HepG2 (cell line): ENCODE results near the gene GATD1. TPM values are rescaled to one million over a fixed set of nuclear protein-coding genes. Genes with fewer than 3 reads are reported as not detected.

Source experiments
- CC2D1A ChIP-seq: sonication (generic); formaldehyde crosslinking; IDR thresholded peaks from 2 replicates; pipeline ENCODE4 v1.8.1; 2023; ENCODE audit warnings: mild to moderate bottlenecking, missing genetic modification reagents
- CREM ChIP-seq, 2 experiments: sonication (generic) in 1 of 2; formaldehyde crosslinking in 1 of 2; IDR thresholded peaks; 2 replicates each; pipeline versions ENCODE4 v1.4.0 to v1.6.1; 2016 to 2020; ENCODE audit warnings: antibody characterized with exemption in 1 of 2, mild to moderate bottlenecking in 1 of 2, missing genetic modification reagents in 1 of 2
- EEA1 ChIP-seq: sonication (generic); formaldehyde crosslinking; IDR thresholded peaks from 2 replicates; pipeline ENCODE4 v1.5.1; 2020; ENCODE audit warnings: mild to moderate bottlenecking, missing genetic modification reagents, borderline replicate concordance
- JUND ChIP-seq: sonication (generic); formaldehyde crosslinking; IDR thresholded peaks from 2 replicates; pipeline ENCODE4 v1.8.0; 2022; ENCODE audit warnings: mild to moderate bottlenecking, missing genetic modification reagents
- KAT2B ChIP-seq: fragments of 150-350 bp; IDR thresholded peaks from 2 replicates; pipeline ENCODE4 v1.6.1; 2014; ENCODE audit warnings: low read depth, low read length, borderline replicate concordance
- KDM5B ChIP-seq: sonication (generic); formaldehyde crosslinking; IDR thresholded peaks from 2 replicates; pipeline ENCODE4 v1.4.0; 2020; ENCODE audit warnings: missing genetic modification reagents, mild to moderate bottlenecking, borderline replicate concordance
- KLF6 ChIP-seq: IDR thresholded peaks from 2 replicates; pipeline ENCODE4 v1.8.0; 2016; ENCODE audit warnings: missing biosample characterization, missing genetic modification reagents
- LCORL ChIP-seq, 2 experiments: fragments of 450-650 bp in 1 of 2; sonication (generic) in 1 of 2; formaldehyde crosslinking in 1 of 2; IDR thresholded peaks; 2 replicates each; pipeline versions ENCODE4 v1.5.0 to v1.6.1; 2017 to 2020; ENCODE audit warnings: antibody characterized with exemption in 1 of 2, missing genetic modification reagents in 1 of 2
- MTF2 ChIP-seq: sonication (generic); formaldehyde crosslinking; IDR thresholded peaks from 2 replicates; pipeline ENCODE4 v1.5.0; 2020; ENCODE audit warnings: missing genetic modification reagents, borderline replicate concordance
- NFE2L1 ChIP-seq: sonication (generic); formaldehyde crosslinking; IDR thresholded peaks from 2 replicates; pipeline ENCODE4 v1.4.0; 2020; ENCODE audit warnings: missing genetic modification reagents, mild to moderate bottlenecking, borderline replicate concordance
- NFRKB ChIP-seq: fragments of 450-650 bp; IDR thresholded peaks from 2 replicates; pipeline ENCODE4 v1.6.1; 2017
- PAXIP1 ChIP-seq: sonication (generic); formaldehyde crosslinking; conservative IDR thresholded peaks from 2 replicates; pipeline ENCODE4 v1.4.0; 2020; ENCODE audit warnings: mild to moderate bottlenecking, missing genetic modification reagents, moderate library complexity
- SIX4 ChIP-seq: sonication (generic); formaldehyde crosslinking; IDR thresholded peaks from 2 replicates; pipeline ENCODE4 v1.4.0; 2020; ENCODE audit warnings: missing genetic modification reagents
- STAG1 ChIP-seq: sonication (generic); formaldehyde crosslinking; IDR thresholded peaks from 2 replicates; pipeline ENCODE4 v1.4.0; 2020; ENCODE audit warnings: missing genetic modification reagents
- TARDBP ChIP-seq: sonication (generic); formaldehyde crosslinking; IDR thresholded peaks from 2 replicates; pipeline ENCODE4 v1.8.0; 2022; ENCODE audit warnings: mild to moderate bottlenecking, missing genetic modification reagents
- TFE3 ChIP-seq: IDR thresholded peaks from 2 replicates; pipeline ENCODE4 v1.6.1; 2016
- ZEB1 ChIP-seq: IDR thresholded peaks from 2 replicates; pipeline ENCODE4 v1.6.1; 2012; ENCODE audit warnings: mild to moderate bottlenecking, low read depth, inconsistent platforms; ENCODE audit not compliant: insufficient replicate concordance
- ZFP36 ChIP-seq: fragments of 150-350 bp; IDR thresholded peaks from 2 replicates; pipeline ENCODE4 v1.6.1; 2018; ENCODE audit warnings: borderline replicate concordance, low read length, low read depth; ENCODE audit not compliant: partially characterized antibody
- ZKSCAN1 ChIP-seq: fragments of 150-350 bp; IDR thresholded peaks from 2 replicates; pipeline ENCODE4 v1.6.1; 2014; ENCODE audit warnings: low read length
- ZNF263 ChIP-seq: sonication (generic); formaldehyde crosslinking; IDR thresholded peaks from 2 replicates; pipeline ENCODE4 v1.4.0; 2020; ENCODE audit warnings: missing genetic modification reagents
- ZNF296 ChIP-seq: sonication (generic); formaldehyde crosslinking; conservative IDR thresholded peaks from 2 replicates; pipeline ENCODE4 v1.5.0; 2020; ENCODE audit warnings: mild to moderate bottlenecking, missing genetic modification reagents
- ZNF501 ChIP-seq: sonication (generic); formaldehyde crosslinking; IDR thresholded peaks from 2 replicates; pipeline ENCODE4 v1.5.1; 2020; ENCODE audit warnings: mild to moderate bottlenecking, moderate library complexity, missing genetic modification reagents
- ZNF678 ChIP-seq: sonication (generic); formaldehyde crosslinking; IDR thresholded peaks from 2 replicates; pipeline ENCODE4 v1.4.0; 2020; ENCODE audit warnings: mild to moderate bottlenecking, missing genetic modification reagents
- polyA plus RNA-seq, 8 experiments: library from polyadenylated mRNA; depleted of rRNA in 3 of 8; stranded (reverse) in 7 of 8; unstranded in 1 of 8; fragments of >200 nt; fragmentation: Illumina TruSeq in 4 of 8; extraction: Trizol in 4 of 8; gene quantifications; 2 replicates each; pipeline versions ENCODE4 v1.2.1 to v1.2.3, GENCODE V29; 2011 to 2016; ENCODE audit warnings: low read depth in 4 of 8, missing spikeins in 1 of 8, mixed read lengths in 1 of 8; ENCODE audit not compliant: insufficient read depth in 1 of 8
- total RNA-seq, 5 experiments: library from RNA; depleted of rRNA; stranded (reverse); fragments of >200 nt; fragmentation: Illumina TruSeq; extraction: Trizol; gene quantifications; 2 replicates each; pipeline ENCODE4 v1.2.3, GENCODE V29; 2016; ENCODE audit warnings: low read depth in 1 of 5
- TF ChIP-seq, protein P1 (sequence below): sonication (generic); formaldehyde crosslinking; IDR thresholded peaks from 2 replicates; pipeline ENCODE4 v1.4.0; 2020; ENCODE audit warnings: missing genetic modification reagents

Gene GATD1
- total and polyA plus RNA-seq, 2 of the 13 experiments (the other 11 are each of a cell fraction or from before 2014, with no cell fraction given): 31.3 to 60.5 TPM

DNA sequence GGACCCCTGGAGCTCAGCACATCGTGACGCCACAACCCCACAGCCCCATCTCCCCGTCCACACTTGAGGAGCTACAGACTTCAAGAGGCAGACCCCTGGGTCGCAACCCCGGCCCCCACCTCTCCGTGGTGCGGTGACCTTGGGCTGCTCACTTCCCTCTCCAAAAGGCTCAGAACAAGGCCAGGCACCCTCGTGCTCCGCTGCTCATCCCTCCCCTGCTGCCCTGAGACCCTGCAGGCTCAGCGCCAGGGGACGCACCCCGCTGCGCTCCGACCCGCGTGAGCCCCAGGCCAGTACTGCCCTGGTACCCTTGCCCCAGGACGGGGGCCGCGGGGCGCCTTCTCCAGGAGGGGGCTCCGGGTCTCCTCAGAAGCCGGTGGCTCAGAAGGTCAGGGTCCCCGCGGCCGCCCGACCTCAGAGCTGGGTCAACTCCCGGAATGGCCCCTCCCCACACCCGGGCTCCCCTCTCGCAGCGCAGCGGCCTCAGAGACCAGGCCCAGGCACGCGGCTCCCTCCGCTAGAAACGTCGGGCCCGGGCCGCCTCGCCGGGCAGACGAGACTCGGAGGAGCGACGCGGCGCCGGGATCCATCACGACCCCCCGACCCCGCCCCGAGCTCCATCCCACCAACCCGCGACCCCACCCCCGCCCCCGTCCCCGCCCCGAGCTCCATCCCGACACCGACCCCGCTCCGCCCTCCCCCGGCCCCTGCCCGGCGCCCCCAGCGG is 563 bp downstream of the GATD1 start (continued):
- TF ChIP-seq ZNF263 (CRISPR knock-in tag) (peak; percentile 29; the same call in 1 of the 2 replicates), NFE2L1 (peak; percentile 72; the same call in 1 of the 2 replicates), ZEB1 (no peak), NFRKB (no peak), EEA1 (CRISPR knock-in tag) (no peak), CREM (IDR thresholded peaks at IDR 0.05) (no peak), CREM (CRISPR knock-in tag; IDR thresholded peaks at IDR 0.05) (no peak), STAG1 (CRISPR knock-in tag) (0 out of 2 replicates have a peak, but pooled peaks have one; percentile 18), KDM5B (CRISPR knock-in tag) (peak; percentile 39; the same call in 1 of the 2 replicates), ZKSCAN1 (no peak), ZNF678 (no peak), JUND (CRISPR knock-in tag) (no peak), MTF2 (CRISPR knock-in tag) (no peak; the same call in 1 of the 2 replicates), ZNF296 (no peak), PAXIP1 (CRISPR knock-in tag) (no peak), SIX4 (CRISPR knock-in tag) (no peak), ZNF501 (CRISPR knock-in tag) (no peak; the same call in 1 of the 2 replicates), CC2D1A (no peak), LCORL (IDR thresholded peaks at IDR 0.05) (no peak), LCORL (CRISPR knock-in tag; IDR thresholded peaks at IDR 0.05) (no peak), TFE3 (no peak), TARDBP (CRISPR knock-in tag) (no peak), KAT2B (no peak), ZFP36 (no peak), KLF6 (CRISPR knock-in tag) (0 out of 2 replicates have a peak, but pooled peaks have one; percentile 9)
- TF ChIP-seq, protein P1, sequence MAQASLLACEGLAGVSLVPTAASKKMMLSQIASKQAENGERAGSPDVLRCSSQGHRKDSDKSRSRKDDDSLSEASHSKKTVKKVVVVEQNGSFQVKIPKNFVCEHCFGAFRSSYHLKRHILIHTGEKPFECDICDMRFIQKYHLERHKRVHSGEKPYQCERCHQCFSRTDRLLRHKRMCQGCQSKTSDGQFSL (CRISPR knock-in tag): 0 out of 2 replicates have a peak, but pooled peaks have one; percentile 46
